A673 (cell line): ENCODE results near the gene PIGB.

ENCODE experiments used
- EZH2 ChIP-seq: fragments of 200-600 bp; sonication (generic); IDR thresholded peaks from 2 replicates; pipeline ENCODE4 v1.6.1; 2017; ENCODE audit warnings: borderline replicate concordance, low read depth, mild to moderate bottlenecking, mixed read lengths, antibody characterized with exemption, low read length; ENCODE audit not compliant: poor library complexity, severe bottlenecking
- TF ChIP-seq, protein P1 (sequence below): fragments of 300-800, 200-600 bp; sonication (generic); conservative IDR thresholded peaks from 2 replicates; pipeline ENCODE4 v1.5.1; 2017; ENCODE audit warnings: low read depth, mild to moderate bottlenecking, antibody characterized with exemption, low read length, moderate library complexity, mixed read lengths

DNA sequence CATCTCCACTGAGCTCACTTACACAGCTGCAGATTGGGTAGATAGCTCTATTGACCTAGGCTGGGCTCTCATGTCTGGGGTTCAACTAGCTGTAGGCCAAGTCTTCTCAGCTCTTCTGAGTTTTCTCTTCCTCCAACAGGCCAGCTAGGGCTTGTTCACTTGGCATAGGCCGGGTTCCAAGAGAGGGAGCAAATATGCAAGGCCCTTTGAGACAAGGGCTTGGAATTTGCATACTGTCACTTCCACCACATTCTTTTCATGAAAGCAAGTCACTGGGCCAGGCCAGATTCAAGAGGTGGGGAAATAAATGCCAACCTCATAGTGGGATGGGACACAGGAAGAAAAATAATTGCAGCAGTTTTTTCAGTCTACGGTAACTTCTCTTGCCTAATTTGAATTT, 25.2 kb downstream of the PIGB start:
- TF ChIP-seq, protein P1, sequence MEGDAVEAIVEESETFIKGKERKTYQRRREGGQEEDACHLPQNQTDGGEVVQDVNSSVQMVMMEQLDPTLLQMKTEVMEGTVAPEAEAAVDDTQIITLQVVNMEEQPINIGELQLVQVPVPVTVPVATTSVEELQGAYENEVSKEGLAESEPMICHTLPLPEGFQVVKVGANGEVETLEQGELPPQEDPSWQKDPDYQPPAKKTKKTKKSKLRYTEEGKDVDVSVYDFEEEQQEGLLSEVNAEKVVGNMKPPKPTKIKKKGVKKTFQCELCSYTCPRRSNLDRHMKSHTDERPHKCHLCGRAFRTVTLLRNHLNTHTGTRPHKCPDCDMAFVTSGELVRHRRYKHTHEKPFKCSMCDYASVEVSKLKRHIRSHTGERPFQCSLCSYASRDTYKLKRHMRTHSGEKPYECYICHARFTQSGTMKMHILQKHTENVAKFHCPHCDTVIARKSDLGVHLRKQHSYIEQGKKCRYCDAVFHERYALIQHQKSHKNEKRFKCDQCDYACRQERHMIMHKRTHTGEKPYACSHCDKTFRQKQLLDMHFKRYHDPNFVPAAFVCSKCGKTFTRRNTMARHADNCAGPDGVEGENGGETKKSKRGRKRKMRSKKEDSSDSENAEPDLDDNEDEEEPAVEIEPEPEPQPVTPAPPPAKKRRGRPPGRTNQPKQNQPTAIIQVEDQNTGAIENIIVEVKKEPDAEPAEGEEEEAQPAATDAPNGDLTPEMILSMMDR: no peak
- no peak for TF ChIP-seq EZH2
